CD4-positive, alpha-beta T cell (primary cell): ENCODE results near the gene PHEX. TPM values are rescaled to one million over a fixed set of nuclear protein-coding genes. Genes with fewer than 3 reads are reported as not detected.

ENCODE experiments used
- ATAC-seq: fragments of 200-7000 bp; cut with Tn5 transposase; one replicate; pipeline ENCODE4 v1.10.0; 2022; ENCODE audit warnings: mild to moderate bottlenecking; ENCODE audit not compliant: poor library complexity
- CTCF ChIA-PET: fragments of 350-600 bp; sonication (Branson Sonifier 250); formaldehyde crosslinking; loops from one replicate; lab custom pipeline; 2021; ENCODE audit warnings: antibody characterized with exemption, inconsistent platforms; lab: Charles Lee
- POLR2A ChIA-PET: fragments of 350-600 bp; sonication (Branson Sonifier 250); formaldehyde crosslinking; loops from one replicate; lab custom pipeline; 2021; ENCODE audit warnings: antibody characterized with exemption, inconsistent platforms; lab: Charles Lee
- DNase-seq, 14 experiments: peaks; one replicate each; pipeline ENCODE4 v3.0.0-alpha.2; 2013 to 2020; ENCODE audit warnings: mixed read lengths in 2 of 14
- H3K27ac ChIP-seq, 2 donors: one replicate each; pipeline versions ENCODE4 v1.5.1 to v1.7.0; 2013; ENCODE audit warnings: low read length in 2 of 2, low read depth in 1 of 2, mild to moderate bottlenecking in 1 of 2
- H3K27me3 ChIP-seq, 2 experiments: 1 replicate in 1 of 2; 2 replicates in 1 of 2; pipeline versions ENCODE4 v1.6.1 to v1.7.0; 2013; ENCODE audit warnings: low read length in 2 of 2, control low read depth in 1 of 2, mild to moderate bottlenecking in 1 of 2, moderate library complexity in 1 of 2; ENCODE audit not compliant: insufficient read depth in 2 of 2, control insufficient read depth in 1 of 2
- H3K36me3 ChIP-seq: one replicate; pipeline ENCODE4 v1.6.1; 2013; ENCODE audit warnings: low read length, control low read depth; ENCODE audit not compliant: insufficient read depth
- H3K4me1 ChIP-seq: one replicate; pipeline ENCODE4 v1.6.1; 2013; ENCODE audit warnings: low read length, control low read depth; ENCODE audit not compliant: insufficient read depth
- H3K4me3 ChIP-seq: one replicate; pipeline ENCODE4 v1.5.1; 2013; ENCODE audit warnings: mild to moderate bottlenecking, low read length, moderate library complexity
- H3K9me3 ChIP-seq, 2 experiments: 1 replicate in 1 of 2; 2 replicates in 1 of 2; pipeline versions ENCODE4 v1.6.1 to v1.7.0; 2013; ENCODE audit warnings: low read length in 2 of 2, mild to moderate bottlenecking in 2 of 2, control low read depth in 1 of 2, moderate library complexity in 1 of 2; ENCODE audit not compliant: control insufficient read depth in 1 of 2, insufficient read depth in 1 of 2
- H3K27ac Mint-ChIP-seq: one replicate; pipeline ENCODE4 v1.8.0; 2020; ENCODE audit warnings: mixed read lengths
- H3K27me3 Mint-ChIP-seq: one replicate; pipeline ENCODE4 v1.8.0; 2021; ENCODE audit warnings: mixed read lengths
- H3K36me3 Mint-ChIP-seq: one replicate; pipeline ENCODE4 v1.8.0; 2021; ENCODE audit warnings: low read depth, mixed read lengths
- H3K4me1 Mint-ChIP-seq: one replicate; pipeline ENCODE4 v1.8.0; 2021; ENCODE audit warnings: low read depth, mixed read lengths
- H3K4me3 Mint-ChIP-seq: one replicate; pipeline ENCODE4 v1.8.0; 2020; ENCODE audit warnings: mild to moderate bottlenecking, mixed read lengths
- H3K9me3 Mint-ChIP-seq: one replicate; pipeline ENCODE4 v1.8.0; 2020; ENCODE audit warnings: mixed read lengths
- intact Hi-C, 2 experiments: fragments of 100-400 bp; cut with DNase I in 1 of 2; cut with micrococcal nuclease in 1 of 2; formaldehyde crosslinking; loops; one replicate each; pipeline versions ENCODE4 v1.15.1 to v1.9.0; 2023 to 2025; cut with DNase I, micrococcal nuclease
- total RNA-seq, 174 experiments: library from RNA in 2 of 174; stranded (reverse) in 2 of 174; gene quantifications; one replicate each; pipeline ENCODE4 v1.2.3 and lab custom pipeline; 2021 to 2026
- TF ChIP-seq, protein P1 (sequence below): fragments of 200-600 bp; IDR thresholded peaks from one replicate; pipeline ENCODE4 v1.8.0; 2022; ENCODE audit warnings: antibody characterized with exemption, mild to moderate bottlenecking

The PHEX gene
- total RNA-seq, 2 experiments from 2014 or later: 0.08 to 0.14 TPM

GRCh38 chrX:22124098-22124497 is 92.0 kb downstream of the PHEX start:
- H3K27me3 Mint-ChIP-seq: no peaks in the 10 kb centered on the region
- CTCF ChIA-PET: no interaction called here
- Histone ChIP-seq H3K4me1 (no peaks in the 10 kb centered on the region), H3K9me3 (no peaks in the 10 kb centered on the region), H3K36me3 (no peaks in the 10 kb centered on the region), H3K27ac (no peak overlapping the region), H3K27me3 (no peaks in the 10 kb centered on the region), H3K4me3 (no peak overlapping the region)
- no peak overlapping the region for H3K27ac Mint-ChIP-seq
- ATAC-seq (no peak), DNase-seq (no peak)
- H3K9me3 Mint-ChIP-seq: no peaks in the 10 kb centered on the region
- H3K4me1 Mint-ChIP-seq: no peaks in the 10 kb centered on the region
- H3K36me3 Mint-ChIP-seq: no peaks in the 10 kb centered on the region
- intact Hi-C loops: no loop called here
- no peak overlapping the region for H3K4me3 Mint-ChIP-seq
- TF ChIP-seq, protein P1, sequence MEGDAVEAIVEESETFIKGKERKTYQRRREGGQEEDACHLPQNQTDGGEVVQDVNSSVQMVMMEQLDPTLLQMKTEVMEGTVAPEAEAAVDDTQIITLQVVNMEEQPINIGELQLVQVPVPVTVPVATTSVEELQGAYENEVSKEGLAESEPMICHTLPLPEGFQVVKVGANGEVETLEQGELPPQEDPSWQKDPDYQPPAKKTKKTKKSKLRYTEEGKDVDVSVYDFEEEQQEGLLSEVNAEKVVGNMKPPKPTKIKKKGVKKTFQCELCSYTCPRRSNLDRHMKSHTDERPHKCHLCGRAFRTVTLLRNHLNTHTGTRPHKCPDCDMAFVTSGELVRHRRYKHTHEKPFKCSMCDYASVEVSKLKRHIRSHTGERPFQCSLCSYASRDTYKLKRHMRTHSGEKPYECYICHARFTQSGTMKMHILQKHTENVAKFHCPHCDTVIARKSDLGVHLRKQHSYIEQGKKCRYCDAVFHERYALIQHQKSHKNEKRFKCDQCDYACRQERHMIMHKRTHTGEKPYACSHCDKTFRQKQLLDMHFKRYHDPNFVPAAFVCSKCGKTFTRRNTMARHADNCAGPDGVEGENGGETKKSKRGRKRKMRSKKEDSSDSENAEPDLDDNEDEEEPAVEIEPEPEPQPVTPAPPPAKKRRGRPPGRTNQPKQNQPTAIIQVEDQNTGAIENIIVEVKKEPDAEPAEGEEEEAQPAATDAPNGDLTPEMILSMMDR: no peak
- POLR2A ChIA-PET: no interaction called here

- H3K36me3 Mint-ChIP-seq: no peaks in the 10 kb centered on the region
- TF ChIP-seq, protein P1: no peak
- DNase-seq (no peak), ATAC-seq (no peak)
- H3K9me3 Mint-ChIP-seq: no peaks in the 10 kb centered on the region
- H3K27me3 ChIP-seq: no peaks in the 10 kb centered on the region
- no peak overlapping the region for H3K4me3 Mint-ChIP-seq
- intact Hi-C loops: no loop called here
- H3K27ac ChIP-seq: no peak overlapping the region
- H3K4me3 ChIP-seq: no peak overlapping the region
- H3K36me3 ChIP-seq: no peaks in the 10 kb centered on the region
- H3K27ac Mint-ChIP-seq: no peak overlapping the region
- no peaks in the 10 kb centered on the region for H3K27me3 Mint-ChIP-seq
- ChIA-PET CTCF (no interaction called here), POLR2A (no interaction called here)
- H3K9me3 ChIP-seq: no peaks in the 10 kb centered on the region
- H3K4me1 ChIP-seq: no peaks in the 10 kb centered on the region
- H3K4me1 Mint-ChIP-seq: no peaks in the 10 kb centered on the region
These were observed 93.4 kb downstream of the PHEX start for GRCh38 chrX:22125481-22125880.

- no peaks in the 10 kb centered on the region for H3K27me3 Mint-ChIP-seq
- Histone ChIP-seq H3K4me3 (no peak overlapping the region), H3K27ac (no peak overlapping the region), H3K36me3 (no peaks in the 10 kb centered on the region), H3K9me3 (no peaks in the 10 kb centered on the region), H3K4me1 (no peaks in the 10 kb centered on the region), H3K27me3 (no peaks in the 10 kb centered on the region)
- TF ChIP-seq, protein P1: no peak
- no peak overlapping the region for H3K4me3 Mint-ChIP-seq
- intact Hi-C loops: no loop called here
- H3K36me3 Mint-ChIP-seq: no peaks in the 10 kb centered on the region
- ATAC-seq: no peak
- ChIA-PET CTCF (no interaction called here), POLR2A (no interaction called here)
- H3K9me3 Mint-ChIP-seq: no peaks in the 10 kb centered on the region
- no peak for DNase-seq
- no peak overlapping the region for H3K27ac Mint-ChIP-seq
- H3K4me1 Mint-ChIP-seq: no peaks in the 10 kb centered on the region
These were observed 94.2 kb downstream of the PHEX start for GRCh38 chrX:22126327-22126726.
